DND-41 (cell line): ENCODE results near the gene LINC01488.

ENCODE experiments used
- ATAC-seq: fragments of 200-7000 bp; cut with Tn5 transposase; 3 replicates; pipeline ENCODE4 v1.9.1; 2021; ENCODE audit warnings: low read depth; ENCODE audit not compliant: insufficient read depth
- DNase-seq: peaks from one replicate; pipeline ENCODE4 v3.0.0-alpha.2; 2020
- H2AFZ ChIP-seq: 2 replicates; pipeline ENCODE4 v1.6.0; 2012; ENCODE audit warnings: low read depth, low read length
- H3K27ac ChIP-seq: 2 replicates; pipeline ENCODE4 v1.5.1; 2012; ENCODE audit warnings: low read length, inconsistent platforms
- H3K27me3 ChIP-seq: fragments of 200-600 bp; sonication (generic); 2 replicates; pipeline ENCODE4 v1.6.0; 2012; ENCODE audit warnings: low read length, mild to moderate bottlenecking, inconsistent platforms; ENCODE audit not compliant: insufficient read depth, poor library complexity
- H3K36me3 ChIP-seq: 2 replicates; pipeline ENCODE4 v1.5.1; 2012; ENCODE audit warnings: low read length, inconsistent platforms; ENCODE audit not compliant: insufficient read depth
- H3K4me1 ChIP-seq: 2 replicates; pipeline ENCODE4 v1.5.1; 2012; ENCODE audit warnings: mild to moderate bottlenecking, low read length; ENCODE audit not compliant: insufficient read depth
- H3K4me2 ChIP-seq: 2 replicates; pipeline ENCODE4 v1.6.0; 2012; ENCODE audit warnings: mild to moderate bottlenecking, moderate library complexity, low read length, inconsistent platforms; ENCODE audit not compliant: insufficient read depth
- H3K4me3 ChIP-seq, 2 experiments: fragments of 200-600 bp in 1 of 2; shearing (Covaris generic) in 1 of 2; 2 replicates each; pipeline ENCODE4 v1.5.1; 2012 to 2016; ENCODE audit warnings: inconsistent platforms in 2 of 2, low read length in 2 of 2, mild to moderate bottlenecking in 2 of 2, low read depth in 1 of 2, moderate library complexity in 1 of 2
- H3K79me2 ChIP-seq: 2 replicates; pipeline ENCODE4 v1.6.0; 2012; ENCODE audit warnings: low read length, inconsistent platforms; ENCODE audit not compliant: insufficient read depth
- H3K9ac ChIP-seq: 2 replicates; pipeline ENCODE4 v1.6.0; 2012; ENCODE audit warnings: low read depth, mild to moderate bottlenecking, inconsistent platforms, low read length, moderate library complexity
- H3K9me3 ChIP-seq: 2 replicates; pipeline ENCODE4 v1.5.1; 2012; ENCODE audit warnings: low read length, moderate library complexity, mild to moderate bottlenecking, inconsistent platforms; ENCODE audit not compliant: insufficient read depth, severe bottlenecking
- H4K20me1 ChIP-seq: 2 replicates; pipeline ENCODE4 v1.6.0; 2012; ENCODE audit warnings: low read length; ENCODE audit not compliant: insufficient read depth
- EZH2 ChIP-seq: IDR thresholded peaks from 3 replicates; pipeline ENCODE4 v1.6.1; 2012; ENCODE audit warnings: borderline replicate concordance, low read depth, mild to moderate bottlenecking, moderate library complexity, low read length, inconsistent platforms; ENCODE audit not compliant: severe bottlenecking
- TF ChIP-seq, protein P1 (sequence below): IDR thresholded peaks from 2 replicates; pipeline ENCODE4 v1.5.1; 2012; ENCODE audit warnings: borderline replicate concordance, low read length, moderate library complexity, mild to moderate bottlenecking; ENCODE audit not compliant: poor library complexity, severe bottlenecking; ENCODE audit errors: extremely low read depth

LINC01488 gene

DNA sequence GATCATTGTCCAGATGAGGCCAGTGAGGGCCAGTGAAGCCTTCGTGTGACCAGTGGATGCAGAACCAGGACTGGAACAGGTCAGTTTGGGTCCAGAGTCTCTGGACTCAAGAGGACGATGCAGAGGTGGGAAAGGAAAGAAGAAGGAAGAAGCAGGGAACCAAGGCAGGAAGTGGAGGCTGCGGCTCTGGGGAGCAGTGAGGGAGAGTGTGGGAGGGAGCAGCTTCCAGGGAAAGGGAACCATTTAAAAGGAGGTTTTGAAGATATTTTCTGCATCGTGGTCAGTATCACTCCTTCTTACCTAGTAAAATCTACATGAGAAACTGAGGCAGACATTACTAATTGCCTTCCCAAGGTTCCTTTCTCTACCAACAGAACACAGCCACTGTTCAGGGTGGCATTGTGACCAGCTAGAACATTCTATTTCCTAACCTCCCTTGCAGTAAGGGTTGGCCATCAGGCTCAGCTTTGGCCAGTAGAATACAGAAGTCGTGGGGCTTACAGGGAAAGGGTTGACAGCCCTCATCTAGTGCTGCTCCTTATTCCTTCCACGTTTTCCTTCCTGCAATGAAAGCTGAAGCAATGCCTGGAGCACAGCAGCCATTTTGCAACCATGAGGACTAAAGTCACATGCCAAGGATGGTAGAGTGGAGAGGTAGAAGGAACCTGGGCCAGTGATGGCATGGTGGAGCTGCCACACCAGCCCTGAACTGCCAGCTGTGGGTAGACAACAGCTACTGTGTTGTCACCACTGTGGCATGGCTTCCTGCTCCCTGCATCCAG lies 29.1 kb upstream of the LINC01488 start:
- no peaks in the 10 kb centered on the region for H3K4me1 ChIP-seq

DNA sequence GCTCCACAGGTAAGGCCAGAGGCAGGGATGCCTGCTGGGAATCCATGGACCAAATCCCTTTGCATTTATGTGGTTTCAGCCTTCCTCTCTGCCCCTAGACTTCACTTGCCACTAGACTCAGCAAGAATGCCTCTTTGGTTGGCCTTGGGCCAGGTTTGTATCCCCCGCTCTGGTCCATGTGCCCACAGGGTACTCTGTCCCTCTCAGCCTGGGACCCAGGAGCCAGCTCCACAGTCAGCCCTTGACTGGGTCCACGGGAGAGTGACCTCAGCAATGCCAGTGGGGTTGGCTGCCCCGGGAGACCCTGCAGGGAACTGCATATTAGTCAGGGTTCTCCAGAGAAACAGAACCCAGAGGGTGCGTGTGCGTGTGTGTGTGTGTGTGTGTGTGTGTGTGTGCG lies 28.3 kb upstream of the LINC01488 start:
- DNase-seq (no peak), ATAC-seq (no peak)
- H4K20me1 ChIP-seq, result no peaks in the 10 kb centered on the region; the same call in 1 of the 2 replicates
- no peaks in the 10 kb centered on the region for H3K79me2 ChIP-seq
- no peaks in the 10 kb centered on the region for H3K36me3 ChIP-seq
- H3K27me3 ChIP-seq, result no peaks in the 10 kb centered on the region
- H3K9ac ChIP-seq, result no peak overlapping the region
- H3K27ac ChIP-seq, result no peak overlapping the region
- H3K9me3 ChIP-seq, result peaks cover 5% of the 10 kb centered on the region
- H2AFZ ChIP-seq, result no peak overlapping the region
- H3K4me2 ChIP-seq, result no peak overlapping the region
- TF ChIP-seq, protein P1, sequence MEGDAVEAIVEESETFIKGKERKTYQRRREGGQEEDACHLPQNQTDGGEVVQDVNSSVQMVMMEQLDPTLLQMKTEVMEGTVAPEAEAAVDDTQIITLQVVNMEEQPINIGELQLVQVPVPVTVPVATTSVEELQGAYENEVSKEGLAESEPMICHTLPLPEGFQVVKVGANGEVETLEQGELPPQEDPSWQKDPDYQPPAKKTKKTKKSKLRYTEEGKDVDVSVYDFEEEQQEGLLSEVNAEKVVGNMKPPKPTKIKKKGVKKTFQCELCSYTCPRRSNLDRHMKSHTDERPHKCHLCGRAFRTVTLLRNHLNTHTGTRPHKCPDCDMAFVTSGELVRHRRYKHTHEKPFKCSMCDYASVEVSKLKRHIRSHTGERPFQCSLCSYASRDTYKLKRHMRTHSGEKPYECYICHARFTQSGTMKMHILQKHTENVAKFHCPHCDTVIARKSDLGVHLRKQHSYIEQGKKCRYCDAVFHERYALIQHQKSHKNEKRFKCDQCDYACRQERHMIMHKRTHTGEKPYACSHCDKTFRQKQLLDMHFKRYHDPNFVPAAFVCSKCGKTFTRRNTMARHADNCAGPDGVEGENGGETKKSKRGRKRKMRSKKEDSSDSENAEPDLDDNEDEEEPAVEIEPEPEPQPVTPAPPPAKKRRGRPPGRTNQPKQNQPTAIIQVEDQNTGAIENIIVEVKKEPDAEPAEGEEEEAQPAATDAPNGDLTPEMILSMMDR, result no peak
- no peak for TF ChIP-seq EZH2
- no peak overlapping the region for H3K4me3 ChIP-seq
- no peaks in the 10 kb centered on the region for H3K4me1 ChIP-seq

More for the DNA sequence above, 29.1 kb upstream of the LINC01488 start:
- no peak overlapping the region for H3K9ac ChIP-seq
- H3K36me3 ChIP-seq, result no peaks in the 10 kb centered on the region
- H3K4me3 ChIP-seq, result no peak overlapping the region
- H3K27me3 ChIP-seq, result no peaks in the 10 kb centered on the region
- H2AFZ ChIP-seq, result no peak overlapping the region
- TF ChIP-seq EZH2, result no peak
- TF ChIP-seq, protein P1, result no peak
- H3K79me2 ChIP-seq, result no peaks in the 10 kb centered on the region
- no peaks in the 10 kb centered on the region; the same call in 1 of the 2 replicates for H4K20me1 ChIP-seq
- no peak for ATAC-seq
- no peak overlapping the region for H3K27ac ChIP-seq
- H3K4me2 ChIP-seq, result no peak overlapping the region
- DNase-seq, result no peak
- H3K9me3 ChIP-seq, result peaks cover 5% of the 10 kb centered on the region

- Histone ChIP-seq H3K27me3 (no peaks in the 10 kb centered on the region), H3K4me3 (no peak overlapping the region), H4K20me1 (no peaks in the 10 kb centered on the region; the same call in 1 of the 2 replicates), H3K9ac (no peak overlapping the region), H3K27ac (no peak overlapping the region), H3K79me2 (no peaks in the 10 kb centered on the region), H3K36me3 (no peaks in the 10 kb centered on the region), H3K4me2 (no peak overlapping the region), H2AFZ (no peak overlapping the region), H3K9me3 (peaks cover 5% of the 10 kb centered on the region), H3K4me1 (no peaks in the 10 kb centered on the region)
- DNase-seq, result no peak
- no peak for TF ChIP-seq EZH2
- TF ChIP-seq, protein P1, result no peak
- ATAC-seq, result no peak
Observed at GRCh38 chr11:69454018-69454417, 27.4 kb upstream of the LINC01488 start.
